Endothelial cell of umbilical vein (primary cell): ENCODE results near the gene PAPPA2.

Experiments
- CTCF ChIP-seq, 2 donors: IDR thresholded peaks; 1 replicate in 1 of 2; 2 replicates in 1 of 2; pipeline ENCODE4 v1.5.1; 2011; ENCODE audit warnings: low read length in 2 of 2, mild to moderate bottlenecking in 2 of 2, moderate library complexity in 2 of 2, control low read depth in 1 of 2, inconsistent platforms in 1 of 2, low read depth in 1 of 2; ENCODE audit not compliant: insufficient read depth in 1 of 2; ENCODE audit errors: extremely low read depth in 1 of 2
- MAX ChIP-seq: IDR thresholded peaks from 2 replicates; pipeline ENCODE4 v1.6.1; 2011; ENCODE audit not compliant: insufficient read depth, insufficient read length
- POLR2A ChIP-seq: IDR thresholded peaks from 2 replicates; pipeline ENCODE4 v1.6.1; 2012; ENCODE audit warnings: low read depth, mild to moderate bottlenecking, control low read depth, low read length
- POLR2AphosphoS5 ChIP-seq: IDR thresholded peaks from 2 replicates; pipeline ENCODE4 v1.6.1; 2012; ENCODE audit warnings: low read depth, mild to moderate bottlenecking, control low read depth, low read length, moderate library complexity; ENCODE audit not compliant: insufficient read depth

GRCh38 chr1:176575991-176576390 lies 113.0 kb downstream of the PAPPA2 start:
- TF ChIP-seq CTCF (IDR thresholded peaks at IDR 0.05; ENCODE audit: extremely low read depth in 1 of 2, insufficient read depth in 1 of 2, low read depth in 1 of 2, low read length in 2 of 2) (no peak), POLR2A (no peak), POLR2AphosphoS5 (no peak), MAX (no peak)
